Adrenal gland (tissue), 12 donors: ENCODE measurements around the gene KAZALD1. TPM values are rescaled to one million over a fixed set of nuclear protein-coding genes. Genes with fewer than 3 reads are reported as not detected.

ENCODE experiments used
- DNase-seq, 7 donors: peaks; one replicate each; pipeline ENCODE4 v3.0.0-alpha.2; 2019 to 2020
- H3K27ac ChIP-seq, 5 donors: fragments of 200-600 bp; sonication (generic) in 4 of 5; 1 replicate in 3 of 5; 2 replicates in 2 of 5; pipeline versions ENCODE4 v1.5.1 to v1.8.0; 2016 to 2020; ENCODE audit warnings: mild to moderate bottlenecking in 1 of 5
- H3K27me3 ChIP-seq: fragments of 200-600 bp; 2 replicates; pipeline ENCODE4 v1.8.0; 2021
- H3K36me3 ChIP-seq, 2 donors: fragments of 200-600 bp; replicated peaks in 1 of 2; 1 replicate in 1 of 2; 2 replicates in 1 of 2; pipeline versions ENCODE4 v1.5.1 to v1.8.0; 2018 to 2022
- H3K4me1 ChIP-seq, 2 donors: fragments of 200-600 bp; replicated peaks in 1 of 2; 1 replicate in 1 of 2; 2 replicates in 1 of 2; pipeline versions ENCODE4 v1.5.1 to v1.8.0; 2018 to 2021
- H3K4me3 ChIP-seq, 4 donors: fragments of 200-600 bp; sonication (generic) in 3 of 4; one replicate each; pipeline ENCODE4 v1.5.1; 2016 to 2018
- H3K9me3 ChIP-seq, 3 donors: fragments of 200-600 bp; sonication (generic) in 1 of 3; replicated peaks in 1 of 3; 1 replicate in 2 of 3; 2 replicates in 1 of 3; pipeline versions ENCODE4 v1.5.1 to v1.8.0; 2016 to 2021
- POLR2A ChIP-seq, 2 donors: fragments of 450-650 bp; IDR thresholded peaks; one replicate each; pipeline ENCODE4 v1.6.1; 2017; ENCODE audit warnings: antibody characterized with exemption in 2 of 2, mild to moderate bottlenecking in 2 of 2, moderate library complexity in 1 of 2
- WGBS, 4 donors: extraction: QIAGEN DNeasy Blood & Tissue Kit in 2 of 4; methylation state at CpG; one replicate each; pipeline versions ENCODE4 v1.1.5 to v1.1.7; 2013 to 2017; 5-methylcytosine and 5-hydroxymethylcytosine counted together
- intact Hi-C, 2 donors: fragments of 100-400 bp; cut with DNase I; formaldehyde crosslinking; loops; one replicate each; pipeline versions ENCODE4 v1.14.1 to v1.15.0; 2022 to 2023
- polyA plus RNA-seq, 3 donors: library from polyadenylated mRNA; stranded (reverse); fragments of 200-250 nt in 2 of 3; fragments of 350-450 nt in 1 of 3; fragmentation: Illumina TruSeq in 1 of 3; extraction: RNeasy Lipid Tissue Mini Kit (QIAGEN cat#74804) in 1 of 3; gene quantifications; one replicate each; pipeline ENCODE4 v1.2.3, GENCODE V29; 2013 to 2014
- total RNA-seq, 9 donors: library from RNA; depleted of rRNA in 4 of 9; stranded (reverse); fragments of >200 nt in 4 of 9; fragments of 120-200 nt in 1 of 9; fragmentation: NEBNext Ultra II Directional in 1 of 9; extraction: Animal tissue kit (Norgen Biotek cat#: 25700) in 1 of 9; gene quantifications; one replicate each; pipeline versions ENCODE4 v1.1.0 to v1.2.4, GENCODE V29; 2013 to 2023
- TF ChIP-seq, protein P1 (sequence below), 6 experiments: fragments of 450-650 bp in 4 of 6; fragments of 200-600 bp in 2 of 6; sonication (generic) in 1 of 6; IDR thresholded peaks; 1 replicate in 5 of 6; 2 replicates in 1 of 6; pipeline versions ENCODE4 v1.5.1 to v1.8.0; 2016 to 2021; ENCODE audit warnings: antibody characterized with exemption in 6 of 6, mild to moderate bottlenecking in 2 of 6, moderate library complexity in 1 of 6
- donor health status: healthy with polysubstance abuse.
- donor health status: Bipolar disorder and iron deficiency.
- donor health status: DM: yes; HTN: yes; CAD: no.
- donor health status: DM: no; HTN: no; CAD: no.
- donor health status: DM: no; HTN: no; CAD: no.
- donor health status: DM: yes; HTN: yes; CAD: no.

KAZALD1 gene
- total and polyA plus RNA-seq, 12 donors: 0.55 to 5.4 (median 2.1) TPM

DNA sequence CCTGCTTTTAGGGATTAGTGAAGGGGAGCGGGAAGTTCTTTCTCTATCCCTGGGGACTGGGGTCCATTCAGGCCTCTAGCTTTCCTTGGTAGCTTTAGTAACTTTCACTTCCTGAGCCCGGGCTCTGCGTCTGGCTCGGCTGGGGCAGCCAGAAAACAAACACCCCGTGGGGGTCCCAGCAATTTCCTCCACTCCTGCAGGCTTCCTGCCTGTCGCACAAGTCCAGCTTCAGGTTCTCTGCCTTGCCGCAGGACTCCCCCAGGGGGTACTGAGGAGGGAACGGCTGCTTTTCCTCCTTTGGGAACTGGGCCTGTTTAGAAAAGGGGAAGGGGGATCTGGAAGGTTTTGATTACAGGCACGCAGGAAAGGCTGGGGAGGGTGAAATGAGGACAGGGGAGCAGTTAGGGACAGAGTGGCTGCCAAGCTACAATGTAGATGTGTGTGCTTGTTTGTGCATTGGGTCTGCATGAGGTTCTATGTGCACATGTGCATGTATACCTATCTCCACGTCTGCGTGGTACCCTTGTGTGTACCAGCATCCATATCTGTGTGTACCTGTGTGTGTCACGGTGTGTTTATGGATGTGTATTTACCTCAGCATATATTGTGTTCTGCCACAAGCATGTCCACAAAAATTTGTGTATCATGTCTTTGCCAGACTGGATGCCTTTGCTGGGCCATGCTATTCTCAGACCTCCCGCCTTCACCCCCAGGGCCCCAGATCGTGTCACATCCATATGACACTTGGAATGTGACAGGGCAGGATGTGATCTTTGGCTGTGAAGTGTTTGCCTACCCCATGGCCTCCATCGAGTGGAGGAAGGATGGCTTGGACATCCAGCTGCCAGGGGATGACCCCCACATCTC, 2.0 kb downstream of the KAZALD1 start:
- Histone ChIP-seq H3K4me3 (no peak overlapping the region), H3K27ac (no peak overlapping the region), H3K4me1 (peaks cover 23 to 46% of the 10 kb centered on the region in 2 donors), H3K36me3 (no peaks in the 10 kb centered on the region), H3K27me3 (peaks cover 16% of the 10 kb centered on the region), H3K9me3 (no peaks in the 10 kb centered on the region)
- no peak for TF ChIP-seq POLR2A (IDR thresholded peaks at IDR 0.05)
- TF ChIP-seq, protein P1, sequence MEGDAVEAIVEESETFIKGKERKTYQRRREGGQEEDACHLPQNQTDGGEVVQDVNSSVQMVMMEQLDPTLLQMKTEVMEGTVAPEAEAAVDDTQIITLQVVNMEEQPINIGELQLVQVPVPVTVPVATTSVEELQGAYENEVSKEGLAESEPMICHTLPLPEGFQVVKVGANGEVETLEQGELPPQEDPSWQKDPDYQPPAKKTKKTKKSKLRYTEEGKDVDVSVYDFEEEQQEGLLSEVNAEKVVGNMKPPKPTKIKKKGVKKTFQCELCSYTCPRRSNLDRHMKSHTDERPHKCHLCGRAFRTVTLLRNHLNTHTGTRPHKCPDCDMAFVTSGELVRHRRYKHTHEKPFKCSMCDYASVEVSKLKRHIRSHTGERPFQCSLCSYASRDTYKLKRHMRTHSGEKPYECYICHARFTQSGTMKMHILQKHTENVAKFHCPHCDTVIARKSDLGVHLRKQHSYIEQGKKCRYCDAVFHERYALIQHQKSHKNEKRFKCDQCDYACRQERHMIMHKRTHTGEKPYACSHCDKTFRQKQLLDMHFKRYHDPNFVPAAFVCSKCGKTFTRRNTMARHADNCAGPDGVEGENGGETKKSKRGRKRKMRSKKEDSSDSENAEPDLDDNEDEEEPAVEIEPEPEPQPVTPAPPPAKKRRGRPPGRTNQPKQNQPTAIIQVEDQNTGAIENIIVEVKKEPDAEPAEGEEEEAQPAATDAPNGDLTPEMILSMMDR (IDR thresholded peaks at IDR 0.05): no peak
- 47 to 62% (median 58%) methylated on average over 8 to 15 of the region's 15 CpGs for WGBS, 4 donors
- intact Hi-C loops: no loop called here
- DNase-seq: no peak

DNA sequence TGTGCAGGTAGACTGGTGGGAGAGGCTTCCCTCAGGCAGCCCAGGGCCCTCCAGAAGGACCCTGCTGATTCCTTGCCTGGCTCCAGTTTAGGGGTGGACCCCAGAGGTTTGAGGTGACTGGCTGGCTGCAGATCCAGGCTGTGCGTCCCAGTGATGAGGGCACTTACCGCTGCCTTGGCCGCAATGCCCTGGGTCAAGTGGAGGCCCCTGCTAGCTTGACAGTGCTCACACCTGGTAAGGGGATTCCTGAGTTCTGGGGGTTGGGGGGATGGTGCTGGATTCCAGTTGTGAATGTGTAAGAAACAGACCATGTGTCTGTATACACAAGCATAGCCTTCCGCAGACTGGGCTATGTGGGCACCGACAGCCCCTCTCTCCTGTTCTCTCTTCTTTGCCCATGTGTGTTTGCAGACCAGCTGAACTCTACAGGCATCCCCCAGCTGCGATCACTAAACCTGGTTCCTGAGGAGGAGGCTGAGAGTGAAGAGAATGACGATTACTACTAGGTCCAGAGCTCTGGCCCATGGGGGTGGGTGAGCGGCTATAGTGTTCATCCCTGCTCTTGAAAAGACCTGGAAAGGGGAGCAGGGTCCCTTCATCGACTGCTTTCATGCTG, 2.7 kb downstream of the KAZALD1 start:
- no peak for DNase-seq
- no peak overlapping the region for H3K27ac ChIP-seq
- peaks cover 23 to 46% of the 10 kb centered on the region in 2 donors for H3K4me1 ChIP-seq
- H3K9me3 ChIP-seq: no peaks in the 10 kb centered on the region
- TF ChIP-seq, protein P1 (IDR thresholded peaks at IDR 0.05): no peak
- TF ChIP-seq POLR2A (IDR thresholded peaks at IDR 0.05): no peak
- H3K36me3 ChIP-seq: no peaks in the 10 kb centered on the region
- no peak overlapping the region for H3K4me3 ChIP-seq
- intact Hi-C loops: no loop called here
- 71 to 83% (median 75%) methylated on average over 6 to 9 of the region's 9 CpGs for WGBS, 4 donors
- H3K27me3 ChIP-seq: peaks cover 16% of the 10 kb centered on the region

DNA sequence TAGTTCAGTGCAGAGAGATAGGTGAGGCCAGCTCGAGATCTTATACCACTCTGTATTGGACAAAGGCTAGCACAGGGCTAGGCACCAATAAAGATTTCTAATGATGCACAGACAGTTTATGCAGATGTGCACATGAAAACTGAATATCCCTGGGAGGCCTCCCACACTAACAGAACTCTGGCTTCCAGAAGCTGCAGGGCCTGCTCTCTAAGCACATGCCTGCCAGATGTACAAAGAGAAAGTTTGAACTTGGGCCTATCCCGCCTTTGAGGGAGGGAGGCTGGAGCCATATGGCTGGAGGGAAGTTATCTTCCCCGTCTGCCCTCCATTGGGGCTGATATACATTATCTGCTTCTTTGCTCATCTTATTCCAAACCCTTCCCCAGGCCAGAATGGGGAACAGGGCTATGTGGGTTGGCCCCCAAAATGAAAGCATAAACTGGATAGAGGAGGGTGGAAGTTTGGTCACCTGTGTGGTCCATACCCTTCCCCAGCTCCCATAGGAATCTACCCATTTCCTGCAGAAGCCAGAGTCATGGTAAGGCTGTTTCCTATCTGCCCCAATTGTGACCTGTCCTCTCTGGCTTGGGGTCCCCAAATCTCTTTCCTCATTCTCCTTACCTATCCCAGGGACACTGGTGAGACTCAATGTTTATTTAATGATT, 3.8 kb downstream of the KAZALD1 start:
- Histone ChIP-seq H3K27me3 (peaks cover 16% of the 10 kb centered on the region), H3K4me3 (peak overlapping the region in 1 of 4 donors; percentile 46), H3K9me3 (no peaks in the 10 kb centered on the region), H3K36me3 (no peaks in the 10 kb centered on the region), H3K27ac (peak overlapping the region in 1 of 5 donors; percentile 62), H3K4me1 (peaks cover 18 to 39% of the 10 kb centered on the region in 2 donors)
- intact Hi-C loops: no loop called here
- WGBS, 4 donors: 79 to 92% (median 82%) methylated on average over 3 of the region's 3 CpGs
- TF ChIP-seq, protein P1 (IDR thresholded peaks at IDR 0.05): no peak
- no peak for TF ChIP-seq POLR2A (IDR thresholded peaks at IDR 0.05)
- DNase-seq: no peak
